ENCODE results near the gene MUC3A. TPM values are rescaled to one million over a fixed set of nuclear protein-coding genes. Genes with fewer than 3 reads are reported as not detected.

Gene MUC3A
- total RNA-seq, 1 donor from 2014 or later = not detected

DNA sequence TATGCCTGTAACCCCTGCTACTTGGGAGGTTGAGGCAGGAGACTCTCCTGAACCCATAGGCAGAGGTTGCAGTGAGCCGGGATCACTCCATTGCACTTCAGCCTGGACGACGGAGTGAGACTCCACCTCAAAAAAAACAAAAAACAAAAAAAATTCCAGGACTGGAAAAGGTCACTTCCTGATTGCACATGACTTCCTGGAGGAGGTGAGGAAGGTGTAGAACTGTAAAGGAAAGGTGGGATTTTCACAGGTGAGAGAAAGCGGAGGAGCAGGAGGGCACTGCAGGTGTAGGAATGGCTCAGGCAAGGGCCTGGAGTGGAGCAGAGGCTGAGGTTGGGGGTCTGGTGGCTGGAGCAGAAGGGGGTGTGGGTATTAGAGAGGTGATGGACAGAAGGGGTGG, 3.2 kb upstream of the MUC3A start:
- no peak for DNase-seq

- no peak for DNase-seq
These were observed 2.5 kb upstream of the MUC3A start for GRCh38 chr7:100946766-100947365.

- no peak for DNase-seq
These were observed 1.5 kb upstream of the MUC3A start for GRCh38 chr7:100947792-100948191.

GRCh38 chr7:100949933-100950443, 654 bp downstream of the MUC3A start:
- DNase-seq = no peak

DNA sequence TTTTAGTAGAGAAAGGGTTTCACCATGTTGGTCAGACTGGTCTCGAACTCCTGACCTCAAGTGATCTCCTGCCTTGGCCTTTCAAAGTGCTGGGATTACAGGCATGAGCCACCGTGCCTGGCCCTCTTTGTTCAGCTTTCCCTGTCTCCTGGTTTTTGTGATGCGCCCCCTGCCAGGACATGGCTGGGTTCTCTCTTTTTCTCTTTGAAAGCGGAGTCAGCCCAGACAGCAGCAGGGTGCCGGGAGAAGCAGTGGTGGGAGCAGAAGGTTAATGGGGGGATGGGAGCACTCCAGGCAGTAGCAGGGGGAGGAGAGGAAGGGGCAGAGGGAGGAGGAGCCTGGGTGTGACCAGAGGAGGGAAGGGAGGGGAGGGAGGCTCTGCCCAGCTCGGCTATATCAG, 1.8 kb downstream of the MUC3A start:
- DNase-seq = no peak

DNA sequence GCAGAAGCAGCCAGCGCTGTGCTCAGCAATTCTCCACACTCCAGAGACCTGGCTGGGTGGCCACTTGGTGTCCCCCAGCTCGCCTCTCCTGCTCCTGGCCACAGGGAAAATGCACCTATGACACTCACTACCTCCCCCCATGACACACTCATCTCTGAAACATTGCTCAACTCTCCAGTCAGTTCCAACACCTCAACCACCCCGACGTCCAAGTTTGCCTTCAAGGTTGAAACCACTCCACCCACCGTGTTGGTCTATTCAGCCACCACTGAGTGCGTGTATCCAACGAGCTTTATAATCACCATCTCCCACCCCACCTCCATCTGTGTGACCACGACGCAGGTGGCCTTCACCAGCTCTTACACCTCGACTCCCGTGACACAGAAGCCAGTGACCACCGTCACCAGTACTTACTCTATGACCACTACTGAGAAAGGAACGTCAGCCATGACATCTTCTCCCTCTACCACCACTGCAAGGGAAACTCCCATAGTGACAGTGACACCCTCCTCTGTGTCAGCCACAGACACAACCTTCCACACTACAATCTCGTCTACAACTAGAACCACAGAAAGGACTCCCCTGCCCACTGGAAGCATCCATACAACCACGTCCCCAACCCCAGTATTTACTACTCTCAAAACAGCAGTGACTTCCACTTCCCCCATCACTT, 2.7 kb downstream of the MUC3A start:
- no peak for DNase-seq

- no peak for DNase-seq
These were observed 3.3 kb downstream of the MUC3A start for GRCh38 chr7:100952641-100953040.

GRCh38 chr7:100957832-100958421, 8.6 kb downstream of the MUC3A start:
- DNase-seq = no peak

DNA sequence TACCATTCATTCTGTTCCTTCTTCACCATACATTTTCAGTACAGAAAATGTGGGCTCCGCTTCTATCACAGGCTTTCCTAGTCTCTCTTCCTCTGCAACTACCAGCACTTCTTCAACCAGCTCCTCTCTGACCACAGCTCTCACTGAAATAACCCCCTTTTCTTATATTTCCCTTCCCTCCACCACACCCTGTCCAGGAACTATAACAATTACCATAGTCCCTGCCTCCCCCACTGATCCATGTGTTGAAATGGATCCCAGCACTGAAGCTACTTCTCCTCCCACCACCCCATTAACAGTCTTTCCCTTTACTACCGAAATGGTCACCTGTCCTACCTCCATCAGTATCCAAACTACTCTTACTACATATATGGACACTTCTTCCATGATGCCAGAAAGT, 10.6 kb downstream of the MUC3A start:
- no peak for DNase-seq

DNA sequence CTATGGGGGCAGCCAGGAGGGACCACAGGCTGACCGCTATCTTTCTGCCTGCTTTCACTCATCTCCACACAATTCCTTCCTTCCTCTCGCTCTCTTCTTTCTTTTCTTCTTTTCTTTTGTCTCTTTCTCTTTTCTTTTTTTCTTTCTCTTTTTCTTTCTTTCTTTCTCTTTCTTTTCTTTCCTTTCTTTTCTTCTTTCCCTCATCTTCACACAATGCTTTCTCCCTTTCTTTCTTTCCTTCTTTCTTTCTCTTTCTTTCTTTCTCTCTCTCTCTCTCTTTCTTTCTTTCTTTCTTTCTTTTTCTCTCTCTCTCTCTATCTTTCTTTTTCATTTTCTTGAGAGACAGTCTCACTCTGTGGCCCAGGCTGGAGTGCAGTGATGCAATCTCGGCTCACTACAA, 13.2 kb downstream of the MUC3A start:
- DNase-seq = no peak

GRCh38 chr7:100963386-100963785, 14.1 kb downstream of the MUC3A start:
- no peak for DNase-seq

GRCh38 chr7:100963874-100964273, 14.5 kb downstream of the MUC3A start:
- DNase-seq = no peak

GRCh38 chr7:100964630-100965029, 15.3 kb downstream of the MUC3A start:
- no peak for DNase-seq

DNA sequence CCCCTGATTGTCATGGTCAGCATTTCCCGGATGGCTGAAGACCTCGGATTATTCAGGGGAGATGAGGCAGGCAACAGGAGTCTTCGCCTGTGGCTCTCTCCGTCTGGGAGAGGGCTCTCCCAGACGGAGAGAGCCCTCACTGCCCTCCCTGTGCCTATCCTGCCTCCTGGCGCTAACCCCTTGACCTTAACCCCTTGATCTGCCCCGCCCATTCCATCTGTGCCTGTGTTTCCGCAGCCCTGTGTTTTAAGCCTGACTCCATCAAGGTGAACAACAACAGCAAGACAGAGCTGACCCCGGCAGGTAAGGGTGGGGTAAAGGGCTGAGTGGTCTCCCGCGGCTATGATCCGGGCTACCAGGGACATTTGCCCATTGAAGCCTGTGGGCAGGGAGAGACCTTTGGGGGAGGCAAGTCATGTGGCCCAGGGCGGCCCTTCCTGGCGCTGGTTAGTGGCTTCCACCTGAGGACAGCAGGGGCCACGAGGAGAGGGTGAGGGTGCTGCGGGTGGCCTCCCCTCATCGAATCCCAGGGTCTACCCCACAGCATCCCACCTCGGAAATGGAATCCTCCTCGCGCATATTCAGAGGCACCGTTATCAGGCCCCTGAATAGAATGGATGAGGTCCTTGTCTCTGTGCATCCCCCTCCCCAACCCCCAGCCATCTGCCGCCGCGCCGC, 15.8 kb downstream of the MUC3A start:
- DNase-seq = no peak

GRCh38 chr7:100965723-100966541, 16.6 kb downstream of the MUC3A start:
- DNase-seq = no peak

- no peak for DNase-seq
These were observed 17.4 kb downstream of the MUC3A start for GRCh38 chr7:100966542-100967291.

- DNase-seq = no peak
These were observed 18.0 kb downstream of the MUC3A start for GRCh38 chr7:100967292-100967863.

- no peak for DNase-seq
These were observed 18.7 kb downstream of the MUC3A start for GRCh38 chr7:100968031-100968430.

DNA sequence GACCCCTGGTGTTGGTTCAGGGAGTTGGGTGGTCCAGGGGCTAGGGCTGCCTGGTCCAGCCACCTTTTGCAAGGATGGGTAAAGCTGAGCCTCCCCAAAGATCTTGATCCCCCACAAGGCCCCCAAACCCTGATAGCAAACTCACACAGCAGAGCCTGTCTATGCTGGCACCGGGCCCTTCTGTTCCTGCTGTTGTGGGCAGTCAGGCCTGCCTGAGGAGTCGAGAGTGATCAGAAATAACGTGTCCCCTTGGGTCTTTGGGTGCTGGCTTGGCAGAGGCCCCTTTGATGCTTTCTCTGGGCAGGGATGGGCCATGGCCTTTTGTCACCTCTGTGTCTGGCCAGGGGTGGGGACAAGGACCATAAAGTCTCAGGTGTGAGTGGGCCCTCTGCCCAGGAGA, 19.3 kb downstream of the MUC3A start:
- DNase-seq = no peak

DNA sequence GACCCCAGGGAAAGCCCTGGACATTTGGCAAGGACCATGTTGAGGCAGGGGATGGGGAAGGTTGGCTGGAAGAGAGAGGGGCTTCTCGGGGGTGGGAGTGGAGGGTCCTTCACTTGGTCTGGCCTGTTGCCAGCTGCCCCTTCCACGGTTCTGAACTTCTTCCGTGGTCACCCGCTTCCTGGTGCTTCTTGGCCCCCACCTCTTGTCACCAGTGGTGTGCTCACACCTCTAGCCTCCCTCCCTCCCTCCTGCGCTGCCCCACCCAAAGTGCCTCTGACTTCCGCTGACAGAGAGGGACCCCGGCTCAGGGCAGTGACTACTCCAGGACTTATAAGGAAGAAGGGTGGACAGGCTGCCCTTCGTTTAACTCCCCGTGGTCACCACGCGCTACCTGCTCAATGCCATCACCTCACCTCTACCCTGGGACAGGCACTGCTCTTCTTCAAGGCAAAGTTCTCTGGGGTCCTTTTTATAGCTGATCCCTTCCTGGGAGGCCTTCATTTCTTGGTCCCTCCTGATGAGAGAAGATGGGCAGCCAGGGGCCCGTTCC, 19.8 kb downstream of the MUC3A start, which contains the start of gene MUC12:
MUC12 (plus strand) TSS at position 500 of the 550 bp plus-strand sequence. CDS start 58 bp downstream, outside the sequence.
- DNase-seq = no peak

All from skin of body (tissue), 2 donors.